Left ventricle myocardium inferior (tissue), 1 donor: ENCODE measurements around the gene PAFAH2. TPM values are rescaled to one million over a fixed set of nuclear protein-coding genes. Genes with fewer than 3 reads are reported as not detected.

Source experiments
- DNase-seq: peaks from one replicate; pipeline ENCODE4 v3.0.0-alpha.2; 2020
- H3K27ac ChIP-seq: fragments of 200-600 bp; replicated peaks from 2 replicates; pipeline ENCODE4 v1.8.0; 2021
- H3K27me3 ChIP-seq: fragments of 200-600 bp; 2 replicates; pipeline ENCODE4 v1.8.0; 2021; ENCODE audit warnings: low read depth
- H3K36me3 ChIP-seq: fragments of 200-600 bp; 2 replicates; pipeline ENCODE4 v1.8.0; 2021
- H3K4me1 ChIP-seq: fragments of 200-600 bp; 2 replicates; pipeline ENCODE4 v1.8.0; 2021
- H3K4me3 ChIP-seq: fragments of 200-600 bp; 2 replicates; pipeline ENCODE4 v1.8.0; 2021; ENCODE audit warnings: mild to moderate bottlenecking, moderate library complexity
- H3K9me3 ChIP-seq: fragments of 200-600 bp; replicated peaks from 2 replicates; pipeline ENCODE4 v1.8.0; 2021
- CTCF ChIP-seq: fragments of 200-600 bp; IDR thresholded peaks from 2 replicates; pipeline ENCODE4 v1.8.0; 2021; ENCODE audit warnings: antibody characterized with exemption, mild to moderate bottlenecking, borderline replicate concordance
- intact Hi-C: fragments of 100-400 bp; cut with micrococcal nuclease; formaldehyde crosslinking; loops from one replicate; pipeline ENCODE4 v1.11.0; 2022
- total RNA-seq: library from RNA; stranded (reverse); fragmentation: NEBNext Ultra II Directional; extraction: Animal tissue kit (Norgen Biotek cat#: 25700); gene quantifications from one replicate; pipeline ENCODE4 v1.2.1, GENCODE V29; 2021
- donor health status: DM: no; HTN: yes; CAD: no; lungs with severe emphysema.

PAFAH2 gene
- total RNA-seq, 1 donor from 2014 or later: 10.6 TPM

- H3K9me3 ChIP-seq: no peaks in the 10 kb centered on the region
- peak overlapping the region; percentile 60 for H3K4me3 ChIP-seq
- intact Hi-C loops: no loop called here
- DNase-seq: no peak
- H3K27me3 ChIP-seq: no peaks in the 10 kb centered on the region
- no peak for TF ChIP-seq CTCF
- peak overlapping the region; percentile 94 for H3K27ac ChIP-seq
- H3K36me3 ChIP-seq: no peaks in the 10 kb centered on the region
- H3K4me1 ChIP-seq: peaks cover 58% of the 10 kb centered on the region
Observed at GRCh38 chr1:26025060-26025459, 27.2 kb upstream of the PAFAH2 start.

GRCh38 chr1:26023826-26024225 lies 26.0 kb upstream of the PAFAH2 start:
- intact Hi-C loops: no loop called here
- H3K4me1 ChIP-seq: peaks cover 69% of the 10 kb centered on the region

GRCh38 chr1:26023009-26023408 lies 25.1 kb upstream of the PAFAH2 start:
- peak overlapping the region; percentile 94 for H3K27ac ChIP-seq
- no peaks in the 10 kb centered on the region for H3K27me3 ChIP-seq
- DNase-seq: no peak
- intact Hi-C loops: no loop called here
- no peaks in the 10 kb centered on the region for H3K36me3 ChIP-seq
- peaks cover 75% of the 10 kb centered on the region for H3K4me1 ChIP-seq
- H3K4me3 ChIP-seq: peak overlapping the region; percentile 60
- no peak for TF ChIP-seq CTCF
- H3K9me3 ChIP-seq: no peaks in the 10 kb centered on the region

More at GRCh38 chr1:26023826-26024225, 26.0 kb upstream of the PAFAH2 start:
- DNase-seq: no peak
- no peak for TF ChIP-seq CTCF
- H3K27ac ChIP-seq: peak overlapping the region; percentile 94
- no peaks in the 10 kb centered on the region for H3K9me3 ChIP-seq
- H3K27me3 ChIP-seq: no peaks in the 10 kb centered on the region
- no peaks in the 10 kb centered on the region for H3K36me3 ChIP-seq
- peak overlapping the region; percentile 60 for H3K4me3 ChIP-seq

GRCh38 chr1:26022404-26022779 lies 24.5 kb upstream of the PAFAH2 start:
- DNase-seq: no peak

GRCh38 chr1:26021647-26022403 lies 24.0 kb upstream of the PAFAH2 start, which contains the start of gene EXTL1:
TSS of gene EXTL1 (plus strand) at chr1:26021775. CDS start at chr1:26022647, 872 bp downstream.
- H3K4me3 ChIP-seq: peak within 1 kb of the TSS; percentile 60
- intact Hi-C loops: no loop called here
- no peaks in the 10 kb centered on the region for H3K36me3 ChIP-seq
- H3K4me1 ChIP-seq: peaks cover 84% of the 10 kb centered on the region
- H3K27ac ChIP-seq: peak within 1 kb of the TSS; percentile 94
- no peaks in the 10 kb centered on the region for H3K9me3 ChIP-seq
- TF ChIP-seq CTCF: no peak
- peak; percentile 82 for DNase-seq
- H3K27me3 ChIP-seq: no peaks in the 10 kb centered on the region

More at GRCh38 chr1:26022404-26022779, 24.5 kb upstream of the PAFAH2 start:
- intact Hi-C loops: no loop called here
- Histone ChIP-seq H3K4me3 (peak overlapping the region; percentile 60), H3K9me3 (no peaks in the 10 kb centered on the region), H3K27me3 (no peaks in the 10 kb centered on the region), H3K4me1 (peaks cover 78% of the 10 kb centered on the region), H3K27ac (peak overlapping the region; percentile 94), H3K36me3 (no peaks in the 10 kb centered on the region)
- no peak for TF ChIP-seq CTCF
